Bronchial epithelial cell (primary cell): Measurements from ENCODE around the gene SVOP. TPM values are rescaled to one million over a fixed set of nuclear protein-coding genes. Genes with fewer than 3 reads are reported as not detected.
A peak's percentile ranks its signal among the peaks of the same experiment; 100 is the strongest.

Experiments
- DNase-seq: peaks from one replicate; pipeline ENCODE4 v3.0.0-alpha.2; 2010; ENCODE audit warnings: low read depth
- FAIRE-seq: peaks from 2 replicates; lab custom pipeline; 2011; peaks lifted over from hg19 to GRCh38; lab: Jason Lieb, UNC
- H3K27me3 ChIP-seq: 2 replicates; pipeline ENCODE4 v1.5.1; 2011; ENCODE audit warnings: low read length; ENCODE audit not compliant: control insufficient read depth, insufficient read depth
- H3K36me3 ChIP-seq: 2 replicates; pipeline ENCODE4 v1.5.1; 2011; ENCODE audit warnings: low read length; ENCODE audit not compliant: control insufficient read depth, insufficient read depth
- H3K4me3 ChIP-seq: 2 replicates; pipeline ENCODE4 v1.5.1; 2011; ENCODE audit warnings: mild to moderate bottlenecking, low read depth, low read length, control low read depth
- total RNA-seq: library from RNA; depleted of rRNA; stranded (reverse); fragments of >200 nt; gene quantifications from 2 replicates; pipeline ENCODE4 v1.2.1, GENCODE V29; 2014
- TF ChIP-seq, protein P1 (sequence below): IDR thresholded peaks from 2 replicates; pipeline ENCODE4 v1.5.1; 2011; ENCODE audit warnings: mild to moderate bottlenecking, moderate library complexity, low read length, control low read depth, inconsistent platforms; ENCODE audit not compliant: insufficient read depth, severe bottlenecking

Gene SVOP
- total RNA-seq, 1 donor from 2014 or later: not detected

DNA sequence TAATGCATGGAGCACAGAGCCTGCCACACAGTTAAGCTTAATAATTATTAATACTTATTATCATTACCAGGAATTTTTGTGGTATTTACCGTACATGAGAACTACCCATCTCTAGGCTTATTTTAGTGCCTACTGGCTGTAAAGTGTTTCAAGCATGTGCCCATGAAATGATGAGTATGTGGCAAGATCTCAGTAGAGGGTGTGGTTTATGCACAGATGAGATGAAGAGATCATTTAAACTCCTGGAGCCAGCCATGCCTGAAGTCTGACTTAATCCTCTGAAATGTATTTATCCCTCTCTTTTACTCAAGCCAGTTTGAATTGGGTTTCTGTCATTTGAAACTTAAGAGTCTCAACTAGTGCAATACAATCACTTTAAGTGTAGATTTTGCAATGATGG is 80.7 kb downstream of the SVOP start:
- TF ChIP-seq, protein P1, sequence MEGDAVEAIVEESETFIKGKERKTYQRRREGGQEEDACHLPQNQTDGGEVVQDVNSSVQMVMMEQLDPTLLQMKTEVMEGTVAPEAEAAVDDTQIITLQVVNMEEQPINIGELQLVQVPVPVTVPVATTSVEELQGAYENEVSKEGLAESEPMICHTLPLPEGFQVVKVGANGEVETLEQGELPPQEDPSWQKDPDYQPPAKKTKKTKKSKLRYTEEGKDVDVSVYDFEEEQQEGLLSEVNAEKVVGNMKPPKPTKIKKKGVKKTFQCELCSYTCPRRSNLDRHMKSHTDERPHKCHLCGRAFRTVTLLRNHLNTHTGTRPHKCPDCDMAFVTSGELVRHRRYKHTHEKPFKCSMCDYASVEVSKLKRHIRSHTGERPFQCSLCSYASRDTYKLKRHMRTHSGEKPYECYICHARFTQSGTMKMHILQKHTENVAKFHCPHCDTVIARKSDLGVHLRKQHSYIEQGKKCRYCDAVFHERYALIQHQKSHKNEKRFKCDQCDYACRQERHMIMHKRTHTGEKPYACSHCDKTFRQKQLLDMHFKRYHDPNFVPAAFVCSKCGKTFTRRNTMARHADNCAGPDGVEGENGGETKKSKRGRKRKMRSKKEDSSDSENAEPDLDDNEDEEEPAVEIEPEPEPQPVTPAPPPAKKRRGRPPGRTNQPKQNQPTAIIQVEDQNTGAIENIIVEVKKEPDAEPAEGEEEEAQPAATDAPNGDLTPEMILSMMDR: no peak
- Histone ChIP-seq H3K36me3 (no peaks in the 10 kb centered on the region), H3K4me3 (no peak overlapping the region), H3K27me3 (no peaks in the 10 kb centered on the region)
- FAIRE-seq (no peak), DNase-seq (no peak)

DNA sequence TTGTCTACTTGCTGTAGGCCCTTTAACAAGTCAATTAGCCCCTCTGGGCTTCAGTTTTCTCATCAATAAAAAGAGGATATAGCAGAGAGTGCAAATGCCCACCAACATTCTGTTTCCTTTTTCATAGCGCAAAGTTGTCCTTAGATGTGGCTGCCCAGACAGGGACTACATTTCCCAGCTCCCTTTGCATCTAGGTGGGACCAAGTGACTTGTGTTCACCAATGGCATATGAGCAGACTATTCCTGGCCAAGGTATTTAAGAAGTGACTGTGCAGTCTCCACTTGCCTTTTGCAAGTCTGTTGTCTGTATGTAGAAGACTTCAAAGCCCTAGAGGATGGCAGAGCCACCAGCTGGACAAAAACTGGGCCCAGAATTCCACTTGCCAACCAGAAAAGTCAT is 81.3 kb downstream of the SVOP start:
- Histone ChIP-seq H3K36me3 (no peaks in the 10 kb centered on the region), H3K27me3 (no peaks in the 10 kb centered on the region), H3K4me3 (no peak overlapping the region)
- TF ChIP-seq, protein P1: no peak
- FAIRE-seq (no peak), DNase-seq (peak; percentile 63)

DNA sequence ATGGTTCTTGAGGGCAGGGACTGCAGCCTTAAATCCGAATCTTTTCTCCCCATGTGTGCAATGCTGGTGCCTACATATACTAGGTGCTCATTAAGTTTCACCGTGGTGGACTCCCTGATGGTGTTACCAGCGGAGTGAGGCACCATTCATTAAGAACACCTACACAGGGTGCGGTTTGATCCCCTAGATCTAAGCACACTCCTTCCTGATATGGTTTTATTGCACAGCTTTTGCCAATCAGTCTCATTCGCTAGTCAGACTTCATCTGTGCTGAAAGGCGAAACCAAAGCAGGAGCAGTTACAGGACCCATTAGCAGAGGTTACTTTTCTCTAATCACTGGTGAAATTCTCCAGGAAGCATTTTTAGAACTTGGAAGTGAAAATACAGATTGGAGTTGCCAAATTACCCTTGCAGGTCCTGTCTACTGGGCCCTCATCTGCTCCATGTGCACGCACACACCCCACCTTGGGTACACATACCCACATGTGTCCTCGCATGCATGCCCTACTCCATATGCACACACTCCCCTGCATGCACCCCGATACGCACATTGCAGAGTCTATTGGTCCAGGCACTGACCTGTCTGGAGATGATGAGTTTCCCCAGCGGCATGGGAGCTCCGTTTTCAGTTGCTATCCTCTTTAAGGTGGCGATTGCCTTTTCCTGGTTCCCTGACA is 82.5 kb downstream of the SVOP start:
- Histone ChIP-seq H3K4me3 (no peak overlapping the region), H3K27me3 (no peaks in the 10 kb centered on the region), H3K36me3 (no peaks in the 10 kb centered on the region)
- FAIRE-seq: no peak
- TF ChIP-seq, protein P1: no peak
- DNase-seq: no peak

DNA sequence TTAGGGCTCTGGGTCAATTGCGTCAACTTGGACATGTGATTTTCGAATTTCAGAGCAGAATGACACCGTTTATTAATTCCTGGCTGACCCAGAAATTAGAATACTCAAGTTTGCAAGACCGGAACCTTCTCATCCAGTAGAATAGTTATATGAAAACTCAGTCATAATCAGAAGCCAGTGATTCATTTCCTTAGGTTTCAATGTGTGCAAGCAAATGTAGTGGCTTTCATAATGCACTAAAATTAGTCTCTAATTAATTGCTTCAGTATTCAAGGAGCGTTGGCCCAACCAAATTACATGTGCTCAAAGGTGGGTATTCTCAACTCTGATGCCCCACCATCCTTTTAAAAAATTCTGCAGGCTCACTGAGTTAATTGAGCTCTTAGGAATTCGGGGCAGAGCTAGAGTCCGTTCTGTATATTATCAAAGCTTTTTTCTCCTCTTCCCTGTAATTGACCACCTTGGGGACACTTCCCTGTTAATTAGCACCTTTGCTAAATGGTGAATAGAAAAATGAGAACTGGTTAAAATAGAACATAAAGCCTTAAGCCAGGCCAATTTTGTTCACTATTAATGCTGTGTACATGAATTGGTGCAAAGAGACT is 85.6 kb downstream of the SVOP start:
- Histone ChIP-seq H3K4me3 (no peak overlapping the region), H3K36me3 (no peaks in the 10 kb centered on the region), H3K27me3 (no peaks in the 10 kb centered on the region)
- DNase-seq (no peak), FAIRE-seq (no peak)
- TF ChIP-seq, protein P1: no peak

DNA sequence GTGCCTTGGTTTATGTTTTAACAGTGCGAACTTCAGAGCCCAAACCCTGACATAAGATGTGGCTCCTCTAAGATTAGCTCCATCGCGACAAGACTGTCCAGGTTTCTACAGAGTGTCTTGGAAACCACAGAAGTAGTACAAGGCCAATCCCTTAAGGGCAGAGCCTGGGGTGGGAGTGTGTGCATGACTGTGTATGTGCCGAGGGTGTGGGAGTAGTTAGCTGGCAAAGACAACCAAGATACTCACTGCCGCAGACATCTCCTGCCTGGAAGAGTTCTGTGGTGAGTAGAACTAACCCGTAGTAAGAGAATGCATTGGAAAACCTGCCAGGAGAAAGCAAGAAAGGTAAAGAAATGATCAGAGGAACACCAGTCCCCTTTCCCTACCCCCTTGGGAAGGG is 86.9 kb downstream of the SVOP start:
- no peaks in the 10 kb centered on the region for H3K27me3 ChIP-seq
- TF ChIP-seq, protein P1: no peak
- H3K36me3 ChIP-seq: no peaks in the 10 kb centered on the region
- DNase-seq (no peak), FAIRE-seq (no peak)
- H3K4me3 ChIP-seq: no peak overlapping the region

DNA sequence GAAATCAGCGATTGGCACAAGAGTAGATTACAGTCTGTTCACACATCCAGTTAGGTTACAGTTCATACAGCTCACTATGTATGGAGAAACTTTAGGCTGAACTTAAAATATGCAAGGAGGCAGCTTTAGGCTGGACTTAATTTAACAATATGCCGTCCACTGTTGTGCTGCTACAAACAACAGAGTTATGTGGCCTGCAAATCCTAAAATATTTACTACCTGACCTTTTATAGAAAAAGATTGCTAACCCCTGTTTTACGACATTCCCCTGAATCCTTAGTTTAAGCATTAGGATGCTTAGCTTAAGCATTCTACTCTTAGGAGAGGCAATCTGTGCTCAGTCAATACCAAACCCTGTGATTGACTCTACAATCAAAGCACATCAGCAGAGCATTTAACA is 90.1 kb downstream of the SVOP start:
- FAIRE-seq: no peak
- Histone ChIP-seq H3K36me3 (no peaks in the 10 kb centered on the region), H3K4me3 (no peak overlapping the region), H3K27me3 (no peaks in the 10 kb centered on the region)
- TF ChIP-seq, protein P1: no peak
- no peak for DNase-seq
